SIG-M5 treated with dmso at 0.1 percent for 504 hours (cell line): ENCODE data around the gene DPEP1.
"Not testable (repeated sequence)": the region's sequence is repeated elsewhere in the genome, so short reads cannot be mapped to it uniquely, and the experiment has no call there.

Experiments used
- DNase-seq: peaks from one replicate; lab custom pipeline; 2025; ENCODE audit not compliant: unreplicated experiment; lab: John Stamatoyannopoulos, UW

Gene DPEP1

DNA sequence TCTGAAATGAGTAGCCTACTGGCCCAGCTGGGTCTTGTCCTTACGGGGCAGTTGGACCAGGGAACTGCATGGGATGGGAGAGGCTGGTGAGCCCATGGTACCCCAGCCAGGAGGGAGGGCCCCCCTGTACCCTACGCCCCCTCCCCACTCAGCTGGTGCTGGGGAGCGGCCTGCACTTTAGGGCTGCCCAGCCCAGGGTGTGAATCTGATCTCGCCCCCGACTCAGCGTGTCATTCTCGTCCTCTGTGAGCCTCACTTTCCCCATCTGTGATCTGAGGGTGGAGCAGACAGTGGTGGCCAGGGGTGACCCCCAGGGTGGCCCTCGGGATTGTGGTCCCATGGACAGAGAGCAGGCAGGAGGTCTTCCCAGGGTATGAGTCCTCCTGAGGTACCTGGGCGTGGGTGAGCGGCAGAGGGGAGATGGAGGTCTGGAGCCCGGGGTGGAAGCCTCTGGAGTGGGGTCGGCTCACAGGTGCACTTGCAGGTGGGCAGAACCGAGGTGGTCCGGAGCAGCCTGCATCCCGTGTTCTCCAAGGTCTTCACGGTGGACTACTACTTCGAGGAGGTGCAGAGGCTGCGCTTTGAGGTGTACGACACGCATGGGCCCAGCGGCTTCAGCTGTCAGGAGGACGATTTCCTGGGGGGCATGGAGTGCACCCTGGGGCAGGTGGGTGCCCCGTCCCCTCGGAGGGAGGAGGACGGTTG is 36.2 kb upstream of the DPEP1 start:
- no peak for DNase-seq

DNA sequence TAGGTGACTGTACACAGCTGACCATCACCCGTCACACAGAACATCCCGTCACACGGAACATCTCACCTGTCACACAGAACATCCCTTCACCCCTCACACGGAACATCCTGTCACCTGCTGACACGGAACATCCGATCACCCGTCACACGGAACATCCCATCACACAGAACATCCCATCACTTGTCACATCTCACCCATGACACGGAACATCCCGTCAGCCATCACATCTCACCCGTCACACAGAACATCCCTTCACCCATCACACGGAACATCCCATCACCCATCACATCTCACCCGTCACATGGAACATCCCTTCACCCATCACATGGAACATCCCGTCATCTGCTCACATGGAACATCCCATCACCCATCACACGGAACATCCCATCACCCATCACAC is 34.1 kb upstream of the DPEP1 start:
- DNase-seq: no peak

DNA sequence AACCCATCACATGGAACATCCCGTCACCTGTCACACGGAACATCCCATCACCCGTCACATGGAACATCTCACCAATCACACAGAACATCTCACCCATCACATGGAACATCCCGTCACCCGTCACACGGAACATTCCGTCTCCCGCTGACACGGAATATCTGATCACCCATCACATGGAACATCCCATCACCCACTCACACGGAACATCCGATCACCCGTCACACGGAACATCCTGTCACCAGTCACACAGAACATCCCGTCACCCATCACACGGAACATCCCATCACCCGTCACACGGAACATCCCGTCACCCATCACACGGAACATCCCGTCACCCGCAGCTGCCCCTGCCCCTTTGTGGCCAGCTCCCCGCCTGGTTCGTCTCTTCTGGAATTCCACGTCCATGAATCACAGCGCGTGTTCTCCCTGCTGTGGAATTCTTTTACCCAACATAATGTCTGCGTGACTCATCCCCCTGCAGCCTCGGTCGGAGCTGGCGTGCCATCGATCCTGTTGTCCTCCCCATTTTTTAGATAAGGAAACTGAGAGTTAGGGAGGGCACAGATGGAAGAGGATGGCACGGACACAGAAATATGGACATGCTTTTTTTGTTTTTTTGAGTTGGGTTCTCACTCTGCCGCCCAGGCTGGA is 32.3 kb upstream of the DPEP1 start:
- DNase-seq: no peak

DNA sequence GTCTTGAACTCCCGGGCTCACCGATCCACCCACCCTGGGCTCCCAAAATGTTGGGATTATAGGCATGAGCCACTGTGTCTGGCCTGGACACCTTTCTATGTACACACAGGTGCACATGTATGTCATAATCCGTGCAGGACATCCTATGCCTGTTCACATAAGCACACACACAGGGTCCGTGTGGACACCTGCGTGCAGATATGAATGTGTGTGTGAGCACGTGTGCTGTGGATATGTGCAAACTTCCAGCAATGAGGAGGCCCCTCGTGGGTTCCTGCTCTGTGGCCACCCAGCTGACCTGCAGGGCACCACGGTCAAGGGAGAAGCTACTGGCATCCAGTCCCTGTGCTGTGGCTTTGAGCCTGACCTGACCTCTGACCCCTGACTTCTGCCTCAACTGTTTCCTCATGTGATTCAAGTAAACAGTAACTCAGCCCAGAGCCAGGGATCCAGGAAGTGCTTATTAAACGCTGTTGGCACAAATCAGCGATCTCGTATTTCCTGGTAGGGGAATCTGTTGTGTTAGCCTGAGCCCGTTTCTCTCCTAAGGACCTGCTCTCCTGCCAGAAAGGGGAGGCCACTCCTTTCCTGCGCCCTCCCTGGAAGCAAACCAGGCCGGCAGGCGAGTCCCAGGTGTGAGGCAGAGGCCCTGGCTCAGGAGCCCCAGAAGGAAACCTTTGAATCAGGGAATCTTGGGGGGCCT is 31.4 kb upstream of the DPEP1 start:
- peak; percentile 45 for DNase-seq

DNA sequence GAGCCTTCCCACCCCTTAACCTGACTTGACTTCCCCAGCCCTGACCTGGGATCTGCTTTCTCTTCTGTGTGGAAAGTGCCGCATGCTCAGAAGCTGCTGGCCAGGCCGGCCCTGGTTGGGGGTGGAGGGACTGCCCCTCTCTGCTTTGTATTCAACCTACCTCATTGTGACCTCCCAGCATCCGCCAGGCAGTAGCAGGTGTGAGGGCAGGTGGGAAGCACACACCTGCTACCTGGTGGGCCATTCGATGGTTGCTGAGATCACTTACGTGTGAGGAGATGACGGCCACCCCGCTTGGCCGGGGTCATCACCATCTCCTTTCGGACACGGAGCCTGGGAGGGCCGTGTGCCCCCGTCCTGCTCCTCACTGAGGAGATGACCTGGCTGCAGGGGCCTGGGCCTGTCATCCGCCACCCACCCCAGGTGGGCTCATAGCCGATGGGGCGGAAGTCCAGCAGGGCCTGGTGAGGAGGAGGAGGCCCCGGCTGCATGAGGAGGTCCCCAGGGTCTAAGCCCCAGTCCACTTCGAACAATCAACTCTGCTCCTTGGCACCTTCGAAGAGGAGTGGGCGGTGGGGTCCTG is 30.7 kb upstream of the DPEP1 start:
- DNase-seq: no peak

DNA sequence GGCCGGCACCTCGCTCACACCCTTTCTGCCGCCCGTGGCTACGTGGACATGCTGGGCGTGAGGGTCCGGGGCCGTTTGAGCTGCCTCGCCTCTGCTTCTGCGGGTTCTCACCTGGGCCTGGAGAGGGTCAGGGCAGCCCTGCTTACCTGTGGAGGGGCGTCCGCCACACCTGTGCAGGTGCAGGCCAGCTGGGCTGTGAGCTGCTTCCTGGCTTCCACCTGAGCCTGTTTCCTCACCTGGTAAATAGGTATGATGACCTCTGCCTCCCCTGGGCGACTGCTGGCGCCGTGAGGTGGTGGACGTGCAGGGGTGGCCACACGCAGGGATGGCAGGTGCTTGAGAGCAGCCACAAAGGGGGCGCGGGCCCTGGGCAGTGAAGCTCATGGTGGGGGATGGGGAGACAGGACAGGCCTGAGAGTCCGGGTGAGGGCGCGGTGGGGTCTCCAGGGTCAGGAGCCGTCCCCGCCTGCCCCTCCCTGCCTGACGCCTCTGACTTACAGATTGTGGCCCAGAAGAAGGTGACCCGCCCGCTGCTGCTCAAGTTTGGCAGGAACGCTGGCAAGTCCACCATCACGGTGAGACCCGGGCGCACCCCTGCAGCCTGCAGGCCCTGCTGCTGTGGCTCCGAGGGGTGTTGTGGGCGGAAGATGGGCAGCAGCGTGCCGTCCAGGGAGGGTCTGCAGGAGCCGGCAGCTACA is 30.1 kb upstream of the DPEP1 start:
- no peak for DNase-seq

DNA sequence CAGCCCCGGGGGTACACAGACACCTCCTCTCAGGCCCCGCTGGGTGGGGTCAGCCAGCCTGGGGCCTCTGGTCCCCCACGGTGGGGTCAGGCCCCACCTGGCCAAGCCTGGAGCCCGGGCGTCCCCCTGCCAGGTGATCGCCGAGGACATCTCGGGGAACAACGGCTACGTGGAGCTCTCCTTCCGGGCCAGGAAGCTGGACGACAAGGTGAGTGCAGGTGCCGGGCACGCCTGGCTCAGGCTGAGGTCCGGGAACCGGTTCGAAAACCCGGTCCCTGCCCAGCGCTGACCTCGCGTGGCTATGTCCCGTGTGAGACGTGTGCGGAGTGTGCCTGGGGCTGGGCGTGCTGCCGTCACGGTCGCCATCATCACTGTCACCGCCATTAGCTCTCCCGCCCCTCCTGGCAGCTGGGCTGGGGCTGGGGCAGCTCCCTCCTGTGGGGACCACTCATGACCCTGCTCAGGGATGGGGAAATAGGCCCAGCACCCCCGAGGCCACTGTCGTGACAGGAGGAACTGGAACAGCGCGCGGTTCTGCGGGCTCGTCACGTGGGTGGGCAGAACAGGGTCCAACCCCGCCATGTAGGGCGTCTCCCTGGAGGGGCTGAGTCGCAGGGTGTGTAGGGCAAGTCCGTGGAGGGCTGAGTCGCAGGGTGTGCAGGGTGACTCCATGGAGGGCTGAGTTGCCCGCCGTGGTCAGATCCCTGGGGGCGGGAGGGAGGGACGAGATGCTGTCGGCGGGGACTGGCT is 29.4 kb upstream of the DPEP1 start:
- no peak for DNase-seq

DNA sequence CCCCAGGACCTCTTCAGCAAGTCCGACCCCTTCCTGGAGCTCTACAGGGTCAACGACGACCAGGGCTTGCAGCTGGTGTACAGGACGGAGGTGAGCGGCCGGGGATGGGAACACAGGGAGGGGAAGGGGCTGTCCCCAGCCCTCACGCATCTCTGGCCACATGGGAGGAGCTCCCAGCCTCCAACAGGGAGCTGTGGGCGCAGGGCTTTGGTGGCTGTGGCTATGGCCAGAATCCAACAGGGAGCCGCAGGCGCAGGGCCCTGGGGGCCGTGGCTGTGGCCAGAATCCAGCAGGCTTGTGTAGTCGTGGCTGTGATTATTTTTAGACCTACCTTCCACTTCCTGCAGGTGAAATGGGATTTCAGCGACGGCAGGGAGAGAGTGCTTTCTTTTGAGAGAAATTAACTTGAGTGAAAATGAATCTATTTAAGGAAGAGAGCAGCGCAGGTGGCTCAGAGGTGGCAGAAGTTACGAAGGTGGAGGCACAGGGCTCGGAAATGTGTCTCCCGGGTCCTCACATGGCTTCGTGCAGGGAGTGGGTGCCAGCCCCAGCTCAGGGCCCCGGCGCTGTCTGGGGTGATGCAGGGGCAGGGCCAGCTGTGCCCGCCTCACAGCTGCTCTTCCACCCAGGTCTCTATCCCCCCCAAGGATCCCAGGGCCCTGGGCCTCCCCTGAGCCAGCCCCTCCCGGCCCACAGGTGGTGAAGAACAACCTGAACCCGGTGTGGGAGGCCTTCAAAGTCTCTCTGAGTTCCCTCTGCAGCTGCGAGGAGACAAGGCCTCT is 28.5 kb upstream of the DPEP1 start:
- no peak for DNase-seq

DNA sequence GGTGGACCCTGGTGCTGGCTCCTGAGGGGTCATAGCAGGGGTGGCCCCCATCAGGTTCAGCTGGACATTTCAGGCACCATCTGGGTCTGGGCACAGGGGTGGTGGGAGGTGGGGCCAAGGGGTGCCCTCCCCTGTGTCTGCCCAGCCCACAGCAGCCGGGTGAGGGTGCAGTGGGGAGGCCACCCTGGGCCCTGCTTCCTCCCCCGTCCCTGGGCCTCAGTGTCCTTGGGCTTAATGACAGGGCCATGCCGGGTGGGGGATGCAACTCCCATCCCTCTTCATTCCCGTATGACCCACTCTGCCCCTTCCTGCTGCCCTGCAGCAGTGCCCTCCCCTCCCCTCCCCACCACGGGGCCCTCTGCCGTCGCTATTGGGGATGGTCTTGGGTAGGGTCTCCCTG is 27.2 kb upstream of the DPEP1 start:
- DNase-seq: no peak

DNA sequence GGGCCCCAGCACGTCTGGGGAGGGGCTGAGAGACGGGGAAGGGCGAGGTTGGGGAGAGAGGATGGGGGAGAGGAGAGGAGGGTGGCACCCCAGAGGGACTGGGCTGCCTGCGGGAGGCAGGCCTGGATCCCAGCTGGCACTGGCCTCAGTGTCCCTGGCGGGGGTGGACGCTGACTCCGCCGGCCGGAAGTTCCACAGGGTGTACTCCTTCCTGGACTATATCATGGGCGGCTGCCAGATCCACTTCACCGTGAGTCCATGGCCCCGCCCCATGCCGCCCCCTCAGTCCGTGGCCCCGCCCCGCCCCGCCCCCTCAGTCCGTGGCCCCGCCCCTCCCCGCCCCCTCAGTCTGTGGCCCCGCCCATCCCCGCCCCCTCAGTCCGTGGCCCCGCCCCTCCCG is 26.6 kb upstream of the DPEP1 start:
- DNase-seq: no peak

DNA sequence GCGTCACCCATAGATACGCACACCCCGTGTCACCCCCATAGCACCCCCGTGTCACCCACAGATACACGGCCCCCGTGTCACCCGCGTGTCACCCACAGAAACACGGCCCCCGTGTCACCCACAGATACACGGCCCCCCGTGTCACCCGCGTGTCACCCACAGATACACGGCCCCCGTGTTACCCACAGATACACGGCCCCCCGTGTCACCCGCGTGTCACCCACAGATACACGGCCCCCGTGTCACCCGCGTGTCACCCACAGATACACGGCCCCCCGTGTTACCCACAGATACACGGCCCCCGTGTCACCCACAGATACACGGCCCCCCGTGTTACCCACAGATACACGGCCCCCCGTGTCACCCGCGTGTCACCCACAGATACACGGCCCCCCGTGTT is 25.8 kb upstream of the DPEP1 start:
- not testable (repeated sequence) for DNase-seq

DNA sequence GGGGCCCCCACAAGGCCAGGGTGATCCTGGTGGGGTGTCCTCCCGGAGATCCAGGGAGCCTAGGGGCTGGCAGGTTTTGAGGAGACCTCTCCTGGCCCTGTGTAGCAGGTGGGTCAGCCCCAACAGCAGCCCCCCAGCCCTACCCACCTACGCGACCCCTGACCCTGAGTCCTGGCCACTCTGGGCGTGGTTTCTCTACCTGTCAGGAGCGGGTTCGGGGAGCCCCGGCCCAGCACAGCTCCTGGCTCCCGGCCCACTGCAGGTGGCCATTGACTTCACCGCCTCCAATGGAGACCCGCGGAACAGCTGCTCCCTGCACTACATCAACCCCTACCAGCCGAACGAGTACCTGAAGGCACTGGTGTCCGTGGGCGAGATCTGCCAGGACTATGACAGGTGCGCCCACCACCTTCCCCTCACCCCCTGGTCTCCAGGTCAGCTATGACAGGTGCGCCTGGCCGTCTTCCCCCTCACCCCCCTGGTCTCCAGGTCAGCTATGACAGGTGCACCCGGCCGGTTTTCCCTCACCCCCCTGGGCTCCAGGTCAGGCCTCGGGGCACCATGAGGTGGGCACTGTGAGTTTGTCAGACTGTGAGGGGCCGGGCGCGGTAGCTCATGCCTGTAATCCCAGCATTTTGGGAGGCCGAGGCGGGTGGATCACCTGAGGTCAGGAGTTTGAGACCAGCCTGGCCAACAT is 24.9 kb upstream of the DPEP1 start:
- DNase-seq: no peak

DNA sequence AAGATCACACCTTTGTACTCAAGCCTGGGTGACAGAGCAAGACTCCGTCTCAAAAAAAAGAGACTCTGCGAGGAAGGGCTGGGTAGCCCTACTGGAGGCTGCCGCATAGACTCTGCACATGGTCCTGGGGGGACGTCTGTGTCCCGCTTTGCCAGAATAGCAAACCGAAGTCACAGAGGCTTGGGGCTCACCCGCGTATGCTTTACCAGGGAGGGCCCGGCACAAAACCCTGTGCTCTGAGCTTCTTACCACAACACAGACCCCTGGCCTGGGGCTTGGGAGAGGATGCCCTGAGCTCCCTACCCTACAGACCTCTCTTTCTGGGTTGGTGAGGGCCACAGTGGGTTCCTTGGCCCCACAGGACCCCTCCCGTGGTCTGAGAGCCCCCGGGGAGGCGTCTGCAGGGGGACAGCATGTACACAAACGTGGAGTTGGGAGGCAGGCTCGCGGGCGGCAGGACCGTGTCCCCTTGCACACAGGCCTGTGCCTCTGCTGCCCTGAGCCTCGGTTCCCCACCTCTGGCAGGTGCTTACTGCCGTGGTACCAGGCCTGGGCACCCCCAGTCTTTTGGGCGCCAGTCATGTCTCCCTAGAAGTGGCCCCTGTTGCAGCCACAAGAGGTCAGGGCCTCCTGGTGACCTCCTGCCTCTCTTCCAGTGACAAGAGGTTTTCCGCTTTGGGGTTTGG is 24.1 kb upstream of the DPEP1 start:
- DNase-seq: no peak

DNA sequence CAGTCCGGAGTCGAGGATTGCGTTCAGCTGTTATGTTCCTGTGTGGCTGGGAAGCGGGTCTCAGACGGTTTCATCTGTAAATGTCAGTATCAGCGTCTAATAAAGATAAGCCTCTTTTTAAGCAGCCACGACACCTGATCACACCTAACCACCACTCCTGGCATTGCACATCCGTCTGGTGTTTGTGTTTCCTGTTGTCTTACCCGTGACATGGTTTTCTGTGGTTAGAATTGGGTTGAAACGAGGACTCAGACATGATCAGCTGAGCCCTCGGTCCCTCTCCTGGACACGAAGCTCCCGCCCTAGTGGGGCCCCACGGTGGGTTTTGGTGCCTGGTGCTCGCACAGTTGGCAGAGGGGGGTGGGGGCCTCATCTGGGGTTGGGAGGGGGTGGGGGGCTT is 19.6 kb upstream of the DPEP1 start:
- no peak for DNase-seq

DNA sequence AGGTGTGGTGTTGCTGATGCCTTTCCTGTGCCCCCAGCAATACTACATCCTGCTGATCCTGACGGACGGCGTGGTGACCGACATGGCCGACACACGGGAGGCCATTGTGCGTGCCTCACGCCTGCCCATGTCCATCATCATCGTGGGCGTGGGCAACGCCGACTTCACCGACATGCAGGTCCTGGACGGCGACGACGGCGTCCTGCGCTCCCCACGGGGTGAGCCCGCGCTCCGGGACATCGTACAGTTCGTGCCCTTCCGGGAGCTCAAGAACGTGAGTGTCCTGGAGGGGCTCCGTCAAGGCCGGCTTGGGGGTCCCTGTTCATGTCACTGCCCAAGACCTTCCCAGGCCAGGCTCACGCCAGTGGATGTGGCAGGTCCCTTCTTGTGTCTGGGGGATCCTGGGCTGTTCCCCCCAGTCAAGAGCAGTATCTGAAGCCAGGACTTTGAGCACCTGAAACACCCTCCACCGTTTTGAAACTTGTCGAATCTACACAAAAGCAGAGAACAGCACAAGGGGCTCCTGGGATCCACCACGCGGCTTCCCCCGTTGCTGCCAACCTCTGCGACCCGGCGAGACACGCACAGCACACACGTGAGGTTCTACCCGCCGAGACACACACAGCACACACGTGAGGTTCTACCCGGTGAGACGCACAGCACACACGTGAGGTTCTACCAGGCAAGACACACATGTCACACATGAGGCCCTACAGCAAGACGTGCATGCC is 17.9 kb upstream of the DPEP1 start:
- no peak for DNase-seq

DNA sequence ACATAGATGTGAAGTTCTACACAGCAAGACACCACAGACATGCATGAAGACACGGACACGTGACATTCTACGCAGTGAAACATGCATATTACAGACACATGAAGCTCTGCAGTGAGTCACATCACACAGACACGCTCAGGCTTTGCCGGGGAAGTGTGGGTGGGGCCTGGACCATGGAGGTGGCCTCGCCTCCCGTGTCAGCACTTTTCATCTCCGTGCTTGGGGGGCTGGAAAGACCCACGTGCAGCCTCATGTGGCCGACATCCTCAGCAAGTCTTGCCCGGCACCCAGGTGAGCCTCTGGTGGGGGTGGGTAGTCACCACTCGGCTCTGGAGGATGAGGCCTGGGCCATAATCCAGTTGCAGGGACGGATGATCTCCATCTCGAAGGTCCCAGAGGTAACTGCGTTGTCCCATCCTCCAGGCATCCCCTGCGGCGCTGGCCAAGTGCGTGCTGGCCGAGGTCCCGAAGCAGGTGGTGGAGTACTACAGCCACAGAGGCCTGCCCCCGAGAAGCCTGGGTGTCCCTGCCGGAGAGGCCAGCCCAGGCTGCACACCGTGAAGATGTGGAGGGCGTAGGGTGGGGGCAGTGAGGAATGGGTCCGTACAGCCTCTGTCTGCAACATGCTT is 17.3 kb upstream of the DPEP1 start:
- DNase-seq: no peak

DNA sequence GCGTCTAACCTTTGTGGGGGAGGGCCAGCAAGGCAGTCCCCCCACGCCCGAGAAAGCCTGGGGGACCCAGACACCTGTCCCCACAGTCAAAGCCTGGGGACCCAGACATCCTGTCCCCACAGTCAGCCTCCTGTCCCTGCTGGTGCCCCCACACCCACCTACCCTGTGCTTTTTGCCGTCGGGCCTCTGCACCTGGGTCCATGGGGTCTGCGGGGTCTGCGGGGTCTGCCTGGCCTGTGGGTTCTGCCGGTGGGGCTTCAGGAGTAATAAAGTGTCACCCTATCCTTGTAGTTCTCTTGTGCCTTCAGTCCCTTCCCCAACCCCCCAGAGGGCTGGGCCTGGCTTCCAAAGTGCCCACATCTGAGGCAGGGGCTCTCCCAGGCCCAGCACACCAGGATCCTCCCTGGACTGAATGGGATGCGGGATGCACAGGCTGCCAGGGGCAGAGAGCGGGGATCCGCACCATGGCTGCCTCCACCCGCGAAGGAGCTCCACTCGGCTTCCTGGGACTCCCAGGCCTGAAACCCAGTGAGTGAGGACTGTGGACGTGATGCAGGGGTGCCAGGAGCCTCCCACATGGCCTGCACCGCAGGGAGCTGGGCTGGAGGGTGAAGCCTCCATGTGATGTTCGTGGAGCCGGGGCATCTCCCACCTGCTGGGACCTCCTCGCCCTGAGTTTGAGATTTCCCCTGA is 16.3 kb upstream of the DPEP1 start:
- DNase-seq: no peak
